HG02852 (cell line): ENCODE measurements around the gene FMO5.
A peak's percentile ranks its signal among the peaks of the same experiment; 100 is the strongest.
"Not testable (repeated sequence)": the region's sequence is repeated elsewhere in the genome, so short reads cannot be mapped to it uniquely, and the experiment has no call there.

Experiments used
- ATAC-seq: cut with Tn5 transposase; IDR thresholded peaks from one replicate; pipeline ENCODE4 v1.9.1; 2021; ENCODE audit warnings: mild to moderate bottlenecking, moderate library complexity; ENCODE audit not compliant: unreplicated experiment

Gene FMO5

DNA sequence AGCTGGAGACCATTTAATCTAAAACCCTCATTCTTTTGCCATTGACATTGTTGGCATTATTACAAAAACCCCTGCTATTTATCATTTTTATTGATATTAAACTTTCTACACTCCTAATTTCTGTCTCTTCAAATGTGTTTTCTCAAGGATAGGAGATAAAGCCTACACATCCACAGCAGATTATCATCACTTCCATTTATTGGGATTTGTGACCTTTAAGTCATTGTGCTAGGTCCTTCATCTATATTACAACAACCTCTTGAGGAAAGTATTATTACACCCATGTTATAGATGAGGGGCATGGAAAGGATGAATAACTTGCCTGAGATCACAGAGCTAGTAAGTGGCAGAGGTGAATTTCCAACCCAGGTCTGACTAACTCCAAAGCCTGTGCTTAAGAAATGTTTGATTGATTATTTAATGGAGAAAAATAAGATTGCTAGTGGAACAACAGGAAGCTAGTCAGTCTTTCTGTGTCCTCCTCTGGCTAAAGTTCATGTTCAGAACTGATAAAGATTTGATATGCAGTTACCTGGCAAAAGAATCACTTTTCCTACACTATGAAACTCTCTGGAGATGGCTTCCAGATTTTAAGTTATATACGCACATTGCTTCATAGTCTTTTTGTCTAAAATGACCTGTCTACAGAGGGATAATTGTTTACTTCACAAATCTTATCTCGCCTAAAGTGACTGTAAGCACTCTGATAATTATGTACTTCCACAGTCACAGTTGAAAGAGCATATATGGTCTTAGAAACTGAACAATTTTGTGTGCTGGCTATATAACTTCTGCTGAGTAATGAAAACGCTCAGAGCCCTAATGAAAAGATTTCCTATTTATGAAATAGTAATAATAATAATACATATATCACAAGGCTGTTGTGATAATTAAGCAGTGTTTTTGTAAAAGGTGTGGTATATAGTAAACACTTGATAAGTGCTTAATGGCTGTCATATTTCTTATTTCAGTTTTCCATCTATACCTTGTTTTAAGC lies 15.0 kb downstream of the FMO5 start:
- no peak for ATAC-seq

DNA sequence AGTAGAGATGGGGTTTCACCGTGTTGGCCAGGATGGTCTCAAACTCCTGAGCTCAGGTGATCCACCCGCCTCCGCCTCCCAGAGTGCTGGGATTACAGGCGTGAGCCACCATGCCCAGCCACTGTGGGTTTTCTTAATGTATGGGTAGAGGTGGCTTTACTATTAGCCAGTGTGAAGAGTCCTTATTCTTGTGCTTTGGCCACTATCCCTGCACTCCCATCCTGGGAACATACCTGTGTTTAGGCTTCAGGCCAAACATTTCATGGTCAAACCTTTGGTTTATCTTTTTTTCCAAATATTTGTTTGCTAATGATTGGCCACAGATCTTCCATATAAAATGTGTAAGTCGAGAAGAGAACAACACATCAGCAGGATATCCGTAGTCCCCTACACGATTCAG lies 16.5 kb downstream of the FMO5 start:
- no peak for ATAC-seq

DNA sequence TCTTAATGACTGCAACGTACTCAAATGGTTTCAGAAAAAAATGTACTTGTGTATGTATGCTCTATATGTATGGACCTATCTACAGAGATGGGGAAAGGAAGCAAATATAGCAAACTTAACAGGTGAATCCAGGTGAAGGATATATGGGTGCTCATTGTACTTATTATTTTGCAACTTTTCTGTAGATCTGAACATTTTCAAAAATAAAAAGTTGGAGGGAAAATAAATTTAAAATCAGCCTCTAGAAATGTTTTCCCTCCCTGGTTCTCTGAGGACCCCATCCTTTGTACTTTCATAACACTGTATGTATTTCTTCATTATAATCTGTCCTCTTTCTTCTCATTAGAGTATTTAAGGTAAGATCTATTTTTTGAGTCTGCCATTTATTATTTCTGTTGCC lies 17.9 kb downstream of the FMO5 start:
- ATAC-seq: no peak

DNA sequence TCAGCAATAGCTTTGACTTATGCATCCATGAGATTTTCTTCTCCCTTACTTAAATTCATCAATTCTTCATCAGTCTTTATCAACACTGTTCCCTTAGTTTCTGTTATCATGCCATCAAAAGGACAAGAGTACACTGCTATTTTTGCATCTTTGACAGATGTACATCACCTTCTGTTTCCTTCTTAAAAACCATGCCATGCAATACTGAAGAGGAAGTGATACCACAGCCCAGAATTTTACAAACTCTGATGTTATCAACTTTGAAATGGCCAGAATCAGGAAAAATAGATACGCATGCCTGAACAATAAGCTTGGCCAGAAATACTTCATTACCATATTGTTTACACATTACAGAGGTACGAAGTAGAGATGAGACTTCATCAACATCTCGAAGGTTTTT lies 21.1 kb downstream of the FMO5 start:
- no peak for ATAC-seq

DNA sequence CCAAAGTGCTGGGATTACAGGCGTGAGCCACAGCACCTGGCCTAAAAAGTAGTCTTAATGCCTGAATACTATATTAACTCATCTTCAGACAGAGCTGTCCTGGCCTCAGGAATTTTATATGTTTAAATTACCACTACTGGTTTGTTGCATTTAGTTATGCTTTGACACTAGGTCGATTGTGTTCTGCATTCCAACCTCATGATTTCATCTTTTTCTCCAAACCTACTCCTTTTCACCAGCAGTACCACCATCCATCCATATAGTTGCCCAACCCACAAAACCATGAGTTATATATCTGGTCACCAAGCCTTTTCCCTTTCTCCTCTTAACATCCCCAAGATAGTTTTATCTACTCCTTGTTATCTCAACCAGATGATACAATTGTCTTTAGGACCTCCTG lies 22.6 kb downstream of the FMO5 start:
- no peak for ATAC-seq

DNA sequence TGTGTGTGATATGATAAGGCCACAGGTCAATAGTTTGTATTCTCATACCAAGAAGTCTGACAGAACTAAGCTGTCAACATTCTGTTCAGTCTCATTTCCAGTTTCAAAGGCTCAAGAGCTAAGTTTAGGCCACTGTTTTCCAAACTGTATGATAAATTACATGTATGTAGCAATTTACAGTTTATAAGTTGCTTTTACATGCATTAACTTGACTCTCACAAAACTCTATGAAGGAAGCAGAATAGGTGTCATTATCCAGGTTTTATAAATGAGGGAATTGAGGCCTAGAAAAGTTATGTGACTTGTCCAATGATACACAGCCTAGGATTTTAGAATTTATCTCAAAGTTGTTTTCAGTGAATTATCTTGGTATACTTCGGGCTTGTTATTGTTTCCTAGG lies 23.4 kb downstream of the FMO5 start:
- ATAC-seq: no peak

DNA sequence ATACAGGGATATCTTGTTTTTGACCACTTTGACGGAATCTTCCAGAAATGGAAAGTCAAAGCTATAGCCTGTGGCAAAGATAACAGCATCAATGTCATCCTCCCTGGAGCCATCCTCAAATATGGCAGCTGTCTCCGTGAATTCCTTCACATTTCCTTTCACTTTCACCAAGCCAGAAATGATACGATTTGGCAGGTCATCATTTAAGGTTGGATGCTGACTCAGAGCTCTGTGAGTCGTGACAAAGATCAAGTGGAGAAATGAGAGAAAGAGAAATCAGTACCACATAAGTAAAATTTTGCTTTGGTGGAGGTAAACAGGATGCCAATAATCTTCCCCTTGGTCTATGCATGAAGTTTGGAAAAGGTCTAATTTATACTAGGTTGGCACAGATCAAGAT lies 23.9 kb downstream of the FMO5 start:
- ATAC-seq: no peak

DNA sequence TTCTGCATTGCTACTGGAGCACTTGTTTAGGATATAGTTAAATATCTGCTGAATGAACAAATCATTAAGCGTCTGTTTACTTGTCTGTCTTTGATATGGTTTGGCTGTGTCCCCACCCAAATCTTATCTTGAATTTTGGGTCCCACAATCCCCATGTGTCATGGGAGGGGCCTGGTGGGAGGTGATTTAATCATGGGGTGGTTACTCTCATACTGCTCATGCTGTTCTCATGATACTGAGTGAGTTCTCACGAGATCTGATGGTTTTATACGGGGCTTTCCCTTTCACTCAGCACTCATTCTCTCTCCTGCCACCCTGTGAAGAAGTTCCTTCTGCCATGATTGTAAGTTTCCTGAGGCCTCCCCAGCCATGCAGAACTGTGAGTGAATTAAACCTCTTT lies 27.8 kb downstream of the FMO5 start:
- not testable (repeated sequence) for ATAC-seq

DNA sequence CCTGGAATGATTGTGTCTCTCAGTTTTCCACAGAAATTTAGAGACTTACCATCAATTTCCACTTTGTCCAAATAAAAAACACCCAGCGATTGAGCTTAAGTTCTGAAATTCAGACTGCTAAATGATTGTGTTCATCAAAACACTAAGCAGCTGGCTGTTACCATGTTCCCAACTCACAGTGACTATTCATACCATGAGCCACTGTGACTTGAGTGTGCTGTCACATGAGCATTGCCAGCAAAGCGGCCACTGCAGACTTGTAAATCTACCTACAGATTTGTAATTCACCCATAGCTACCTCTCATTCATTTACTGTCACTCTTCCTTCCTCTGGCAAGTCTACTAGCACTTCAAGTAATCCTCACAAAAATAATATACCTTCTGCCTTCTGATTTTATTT lies 35.6 kb downstream of the FMO5 start:
- no peak for ATAC-seq

DNA sequence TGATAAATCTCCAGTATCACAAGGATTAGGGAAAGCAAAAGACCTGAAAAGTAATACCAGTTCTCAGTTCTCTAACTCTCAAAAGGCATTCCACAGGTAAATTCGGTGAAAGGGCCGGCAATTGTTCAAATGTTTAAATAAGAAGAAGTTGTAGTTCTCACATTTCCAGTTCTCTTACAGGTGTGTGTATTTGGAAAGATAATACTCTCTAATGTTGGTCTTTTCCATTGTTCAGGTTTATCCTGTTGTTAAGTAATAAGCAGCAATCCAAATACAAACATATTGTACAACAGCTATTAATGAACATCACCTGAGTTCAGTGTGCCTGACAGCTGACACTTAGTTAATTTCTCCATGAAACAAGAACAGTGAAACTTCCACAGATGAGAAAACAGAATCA lies 39.7 kb downstream of the FMO5 start:
- ATAC-seq: no peak

DNA sequence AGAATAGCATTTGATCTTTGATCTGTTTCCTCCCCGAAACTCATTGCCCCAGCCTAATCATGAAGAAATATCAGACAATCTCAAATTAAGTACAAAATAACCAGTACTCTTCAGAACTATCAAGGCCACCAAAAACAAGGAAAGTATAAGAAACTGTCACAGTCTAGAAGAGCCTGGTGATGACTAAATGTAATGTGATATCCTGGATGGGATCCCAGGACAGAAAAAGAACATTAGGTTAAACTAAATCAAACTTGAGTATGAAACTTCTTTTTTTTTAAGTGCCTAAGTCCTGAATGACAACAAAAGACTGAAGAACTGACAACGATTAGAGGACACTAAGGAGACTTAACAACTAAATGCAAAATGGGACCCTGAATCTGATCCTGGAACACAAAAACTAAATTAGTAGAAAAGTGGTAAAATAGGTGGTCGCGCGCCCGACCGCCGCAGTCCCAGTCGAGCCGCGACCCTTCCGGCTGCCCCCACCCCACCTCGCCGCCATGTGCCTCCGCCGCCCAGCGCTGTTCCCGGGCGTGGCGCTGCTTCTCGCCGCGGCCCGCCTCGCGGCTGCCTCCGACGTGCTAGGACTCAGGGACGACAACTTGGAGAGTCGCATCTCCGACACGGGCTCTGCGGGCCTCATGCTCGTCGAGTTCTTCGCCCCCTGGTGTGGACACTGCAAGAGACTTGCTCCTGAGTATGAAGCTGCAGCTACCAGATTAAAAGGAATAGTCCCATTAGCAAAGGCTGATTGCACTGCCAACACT lies 47.3 kb downstream of the FMO5 start:
- ATAC-seq: no peak

DNA sequence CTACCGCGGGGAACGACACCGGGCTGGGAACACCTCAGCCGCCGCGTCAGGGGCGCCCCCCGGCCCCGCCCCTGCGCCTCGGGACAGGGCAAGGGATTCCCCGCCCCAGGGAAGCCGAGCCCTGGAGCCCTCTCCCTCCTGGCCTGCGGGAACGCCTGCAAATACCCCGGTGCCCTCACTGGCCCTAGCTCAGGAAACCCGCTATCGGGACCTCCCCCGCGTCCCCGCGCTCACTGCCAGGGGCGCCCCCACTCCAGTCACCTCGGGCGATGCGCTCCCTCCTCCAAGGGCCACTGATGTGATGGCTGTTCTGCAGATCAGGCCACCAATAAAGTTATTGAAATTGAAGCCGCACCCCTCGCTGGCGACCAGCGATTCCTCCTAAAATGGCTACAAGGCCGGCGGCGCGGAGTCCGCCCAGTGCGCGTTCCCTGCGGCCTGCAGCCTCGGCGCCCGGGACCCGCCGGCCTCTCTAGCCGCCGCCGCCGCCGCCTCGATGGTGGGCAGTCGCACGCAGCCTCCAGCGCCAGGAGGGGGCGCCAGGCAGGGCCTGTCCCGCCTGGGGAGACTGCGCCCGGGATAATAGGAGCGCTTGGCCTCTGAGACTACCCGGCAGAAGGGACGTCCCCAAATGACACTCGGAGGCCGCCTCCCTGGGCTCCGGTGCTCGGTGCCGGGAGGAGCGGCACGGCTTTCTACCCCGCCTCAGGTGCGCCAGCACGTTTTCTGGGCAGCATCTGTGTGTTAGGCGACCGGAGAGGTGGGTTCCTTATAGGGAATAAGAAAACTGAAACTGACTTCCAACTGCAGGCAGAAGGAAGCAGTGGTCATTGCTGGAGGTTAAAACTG lies 52.7 kb downstream of the FMO5 start, which contains the start of gene PRKAB2:
PRKAB2 (minus strand) TSS at position 303 of the 849 bp plus-strand sequence. CDS start 326 bp downstream, outside the sequence.
- ATAC-seq: peak; percentile 82

DNA sequence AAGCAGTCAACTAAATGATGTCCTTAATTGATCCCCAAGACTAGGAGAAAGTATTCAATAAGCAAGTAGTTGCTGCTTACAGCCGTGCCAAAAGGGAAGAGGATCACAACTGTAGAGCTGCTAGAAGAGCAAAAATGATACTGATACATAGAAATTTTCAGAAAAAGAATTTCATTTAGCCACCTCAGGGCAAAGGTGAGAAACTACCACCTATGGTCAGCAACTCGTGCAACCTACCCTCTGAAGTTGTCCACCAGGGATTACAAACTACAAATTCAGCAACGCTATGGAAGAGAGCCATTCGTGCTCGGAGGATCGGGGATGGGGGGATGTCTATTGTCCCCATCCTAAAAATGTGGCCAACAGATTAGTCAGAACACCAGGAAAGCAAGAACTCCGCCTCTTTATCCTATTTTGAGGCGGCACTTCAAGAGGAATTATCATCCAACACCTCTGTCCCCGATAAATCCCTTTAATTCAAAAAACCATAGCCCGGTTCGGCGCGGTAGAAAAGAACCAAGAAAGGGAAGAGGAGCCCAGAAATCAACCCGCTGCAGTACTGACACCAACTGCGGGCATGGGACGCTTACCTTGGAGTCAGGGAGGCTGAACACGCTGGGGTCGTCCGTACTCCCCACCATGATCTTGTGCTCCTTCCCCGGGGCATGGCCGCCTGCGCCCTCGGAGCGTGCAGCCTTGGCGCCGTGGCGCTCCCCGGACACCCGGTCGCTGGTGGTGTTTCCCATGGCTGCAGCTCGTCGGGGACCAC lies 53.6 kb downstream of the FMO5 start:
- peak; percentile 18 for ATAC-seq

DNA sequence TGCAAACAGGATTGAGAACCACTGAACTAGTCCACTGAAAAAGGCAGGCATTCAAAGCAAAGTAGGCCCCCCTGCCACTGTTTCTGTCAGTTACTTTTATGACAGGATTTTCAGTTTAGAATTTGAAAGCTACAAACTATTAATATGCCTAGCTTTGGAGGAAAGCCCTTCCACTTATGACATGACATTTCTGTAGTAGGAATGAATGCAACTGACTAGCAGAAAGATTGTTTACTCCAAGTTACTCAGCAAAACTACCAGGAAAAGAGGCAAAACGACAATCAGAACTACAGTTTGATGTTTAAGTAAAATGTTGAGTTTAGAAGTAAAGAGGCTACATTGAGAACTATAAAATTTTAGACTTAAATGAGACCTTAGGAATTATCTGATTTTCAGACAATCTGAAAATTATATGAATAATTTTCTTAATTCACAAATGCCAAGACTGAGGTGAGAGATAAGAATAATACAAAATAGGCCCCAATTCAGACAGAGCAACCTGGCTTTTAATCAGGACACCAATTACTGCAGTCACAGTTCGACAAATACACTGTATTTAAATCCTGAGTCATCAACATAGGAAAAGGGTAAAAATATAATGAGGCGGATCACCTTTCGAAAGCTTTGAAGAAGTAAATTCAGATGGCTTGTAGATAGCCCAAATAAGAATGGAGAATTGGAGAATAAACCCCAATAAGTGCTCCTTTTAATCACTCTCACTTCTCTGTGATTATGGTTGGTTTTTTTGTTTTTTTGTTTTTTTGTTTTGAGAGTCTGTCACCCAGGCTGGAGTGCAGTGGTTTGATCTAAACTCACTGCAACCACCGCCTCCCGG lies 55.1 kb downstream of the FMO5 start:
- no peak for ATAC-seq

DNA sequence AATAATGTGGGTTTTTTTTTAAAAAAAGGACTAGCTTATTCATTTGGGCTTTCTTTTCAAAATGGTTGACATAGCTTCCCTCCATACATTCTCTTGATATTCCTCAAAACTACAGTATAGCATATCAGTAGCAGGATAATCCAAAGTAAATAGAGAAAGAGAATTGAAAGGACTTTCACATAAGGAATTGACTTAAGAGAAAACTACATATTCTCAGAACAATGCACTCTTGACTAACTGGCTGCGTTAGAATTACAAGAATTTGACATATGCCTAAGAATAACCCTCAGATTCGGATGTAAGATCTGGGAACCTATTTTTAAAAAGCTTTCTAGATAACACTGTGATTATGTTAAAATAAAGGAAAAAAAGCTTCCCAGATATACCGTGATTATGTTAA lies 56.0 kb downstream of the FMO5 start:
- no peak for ATAC-seq

DNA sequence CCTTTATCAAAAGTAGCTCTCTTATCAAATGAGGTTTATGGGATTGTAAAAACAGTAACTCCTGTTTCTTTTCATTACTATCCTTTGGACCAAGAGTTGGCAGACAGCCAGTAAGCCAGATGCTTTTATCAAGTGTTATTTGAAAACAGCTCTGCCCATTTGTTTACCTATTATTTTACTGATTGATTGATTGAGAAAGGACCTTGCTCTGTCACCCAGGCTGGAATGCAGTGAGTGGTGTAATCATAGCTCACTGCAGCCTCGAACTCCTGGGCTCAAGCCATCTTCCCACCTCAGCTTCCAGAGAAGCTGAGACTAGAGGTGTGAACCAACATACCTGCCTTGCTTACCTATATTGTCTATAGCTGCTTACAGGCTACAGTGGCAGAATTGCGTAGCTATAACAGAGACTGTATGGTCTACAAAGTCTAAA lies 56.5 kb downstream of the FMO5 start:
- no peak for ATAC-seq

DNA sequence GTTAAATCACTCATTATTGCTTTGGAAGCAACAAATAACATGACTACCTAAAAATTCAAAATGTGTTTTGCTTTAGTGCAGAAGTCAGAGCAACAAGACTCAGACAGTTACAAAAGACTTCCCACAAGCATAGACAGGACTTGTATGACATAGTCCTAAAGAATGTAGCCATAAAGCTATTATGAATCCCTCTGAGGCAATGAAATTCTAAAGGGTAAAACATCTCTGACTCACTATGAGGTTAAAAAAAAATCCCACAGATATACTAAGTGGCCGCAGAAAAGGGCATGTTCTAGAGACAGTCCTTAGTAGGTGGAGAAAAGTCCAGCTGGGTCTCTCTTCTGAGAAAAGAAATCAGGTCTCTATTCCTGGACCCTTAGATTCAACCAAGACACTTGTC lies 57.8 kb downstream of the FMO5 start:
- ATAC-seq: no peak

DNA sequence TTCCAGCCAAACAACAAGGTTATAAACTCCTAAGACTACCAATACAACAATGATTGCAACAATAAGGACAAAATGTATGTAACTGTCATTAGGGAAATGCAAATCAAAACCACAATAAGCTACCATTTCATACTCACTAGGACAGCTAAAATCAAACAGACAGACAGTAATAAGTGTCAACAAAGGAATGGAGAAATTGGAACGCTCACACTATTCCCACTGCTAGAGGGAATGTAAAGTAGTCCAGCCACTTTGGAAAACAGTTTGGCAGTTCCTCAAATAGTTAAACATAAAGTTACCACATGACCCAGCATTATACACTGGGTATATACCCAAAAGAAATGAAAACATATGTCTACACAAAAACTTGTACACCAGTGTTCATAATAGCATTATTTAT lies 62.1 kb downstream of the FMO5 start:
- no peak for ATAC-seq

DNA sequence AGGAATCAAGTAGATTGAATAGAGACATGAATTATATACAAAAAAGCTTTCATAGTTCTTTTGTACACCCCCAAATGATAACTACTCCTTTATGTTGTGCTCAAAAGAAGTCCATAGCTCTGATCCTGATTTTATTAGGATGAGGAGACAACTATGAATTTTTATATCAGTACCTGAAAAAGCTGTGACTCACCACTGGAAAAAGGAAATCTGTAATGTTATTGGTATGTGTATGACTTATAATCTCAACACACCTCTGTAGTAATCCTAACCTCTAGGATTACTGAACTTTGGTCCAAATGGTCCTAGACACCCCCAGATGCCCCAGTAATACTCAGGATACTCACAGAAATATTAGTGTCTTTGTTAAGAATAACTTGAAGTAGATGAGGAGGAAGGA lies 63.0 kb downstream of the FMO5 start:
- ATAC-seq: no peak
